GM12892 (cell line): ENCODE measurements around the gene ANO1.

ENCODE experiments used
- POLR2A ChIP-seq: IDR thresholded peaks from 2 replicates; pipeline ENCODE4 v1.6.1; 2011; ENCODE audit warnings: low read depth, low read length, control low read depth
- TAF1 ChIP-seq: IDR thresholded peaks from 2 replicates; pipeline ENCODE4 v1.6.1; 2011; ENCODE audit warnings: low read depth, mild to moderate bottlenecking, control low read depth, low read length, borderline replicate concordance

DNA sequence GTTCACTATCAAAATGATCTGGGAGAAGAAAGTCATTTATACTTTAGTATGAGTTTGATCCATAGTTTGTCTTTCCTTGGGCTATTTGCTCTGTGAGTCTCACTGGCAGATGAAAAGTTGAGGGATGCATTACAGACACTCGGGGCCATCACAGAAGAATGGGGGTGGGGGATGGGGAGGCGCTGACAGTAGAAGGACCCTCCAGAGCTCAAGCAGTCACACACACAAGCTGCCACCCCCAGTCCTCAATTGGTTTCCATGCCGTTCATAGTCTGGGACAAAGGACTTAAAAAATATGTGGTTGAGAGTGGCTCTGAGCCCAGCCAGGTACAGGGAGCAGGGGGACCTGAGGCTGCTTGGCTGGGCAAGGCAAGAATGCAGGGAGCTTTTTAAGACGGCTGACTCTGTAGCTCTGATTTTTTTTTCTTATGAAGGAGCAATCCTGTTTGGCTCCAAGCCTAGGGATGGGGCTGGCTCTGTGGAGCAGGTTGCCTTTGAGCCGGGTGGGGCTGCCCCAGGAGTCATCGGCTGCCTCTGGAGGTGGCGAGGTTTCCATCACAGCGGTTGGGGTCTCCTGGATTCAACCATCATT is 13.3 kb upstream of the ANO1 start:
- TF ChIP-seq POLR2A (no peak), TAF1 (no peak)
